ENCODE results near the gene ZNF74. TPM values are rescaled to one million over a fixed set of nuclear protein-coding genes. Genes with fewer than 3 reads are reported as not detected.

ZNF74 gene
- polyA plus RNA-seq, 3 donors: 1.9 to 4.8 (median 1.9) TPM

DNA sequence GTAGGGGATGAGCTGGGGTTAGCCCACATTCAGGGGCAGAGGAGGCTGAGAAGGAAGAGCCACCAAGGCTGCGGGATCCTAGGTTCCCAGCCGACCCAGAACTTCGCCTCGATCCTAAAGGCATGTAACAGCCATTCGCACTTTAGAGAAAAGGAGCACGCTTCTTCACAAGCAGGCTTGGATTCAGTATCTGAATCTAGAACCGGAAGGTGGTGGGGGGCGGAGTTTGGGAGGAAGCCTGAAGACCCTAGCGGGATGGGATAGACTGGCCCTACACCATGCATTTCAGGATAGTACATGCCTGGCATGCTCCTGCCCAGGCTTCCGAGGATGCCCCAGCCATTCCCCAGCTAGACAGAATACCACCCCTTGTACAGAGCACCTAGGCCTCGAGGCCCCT, 39.2 kb downstream of the ZNF74 start:
- H3K79me2 ChIP-seq (ENCODE audit: insufficient read depth, low read length): no peaks in the 10 kb centered on the region
- over 99% methylated on average over 8 of the region's 11 CpGs for WGBS (ENCODE audit: insufficient coverage)
- H3K9me3 ChIP-seq (replicated peaks in 1 of 2; ENCODE audit: control insufficient read depth in 1 of 2, insufficient read depth in 1 of 2, low read length in 2 of 2): peaks cover 3 to 44% of the 10 kb centered on the region in 2 donors
- peaks cover 50 to 90% of the 10 kb centered on the region in 2 donors for H3K27me3 ChIP-seq (ENCODE audit: control insufficient read depth in 2 of 2, insufficient read depth in 2 of 2, low read length in 2 of 2)
- Mint-ChIP-seq H3K27me3 (ENCODE audit: low read depth in 3 of 3) (peaks cover 73 to 95% (median 88%) of the 10 kb centered on the region in 3 donors), H3K27ac (peak overlapping the region in 1 of 7 donors; percentile 37), H3K4me3 (peak overlapping the region in 1 of 2 donors; percentile 83), H3K9me3 (peaks cover 0 to 25% (median 16%) of the 10 kb centered on the region in 7 donors), H3K36me3 (peaks cover under 1 to 28% of the 10 kb centered on the region in 2 donors), H3K4me1 (peaks cover 37% of the 10 kb centered on the region)
- no peak overlapping the region for H3K4me3 ChIP-seq (replicated peaks in 1 of 3; ENCODE audit: low read depth in 2 of 3, low read length in 3 of 3)
- no peaks in the 10 kb centered on the region for H3K36me3 ChIP-seq (replicated peaks in 1 of 2; ENCODE audit: control insufficient read depth in 1 of 2, insufficient read depth in 2 of 2, low read length in 2 of 2)
- H3K27ac ChIP-seq (ENCODE audit: low read depth in 1 of 2, low read length in 2 of 2): no peak overlapping the region
- no peak overlapping the region for H2AFZ ChIP-seq (ENCODE audit: insufficient read depth, low read depth, low read length, poor library complexity, severe bottlenecking)
- intact Hi-C loops (cut with micrococcal nuclease): no loop called here
- TF ChIP-seq CTCF (IDR thresholded peaks at IDR 0.05): no peak
- H4K20me1 ChIP-seq (ENCODE audit: insufficient read depth, low read length): peaks cover 19% of the 10 kb centered on the region
- H3K4me2 ChIP-seq (replicated peaks; ENCODE audit: extremely low read depth, low read length, poor library complexity, severe bottlenecking): no peak overlapping the region
- DNase-seq: no peak
- H3K4me1 ChIP-seq (ENCODE audit: control insufficient read depth in 1 of 2, insufficient read depth in 2 of 2, low read length in 2 of 2): peaks cover 42 to 52% of the 10 kb centered on the region in 2 donors
- H3K9ac ChIP-seq (ENCODE audit: insufficient read depth, low read length, poor library complexity, severe bottlenecking): no peak overlapping the region

DNA sequence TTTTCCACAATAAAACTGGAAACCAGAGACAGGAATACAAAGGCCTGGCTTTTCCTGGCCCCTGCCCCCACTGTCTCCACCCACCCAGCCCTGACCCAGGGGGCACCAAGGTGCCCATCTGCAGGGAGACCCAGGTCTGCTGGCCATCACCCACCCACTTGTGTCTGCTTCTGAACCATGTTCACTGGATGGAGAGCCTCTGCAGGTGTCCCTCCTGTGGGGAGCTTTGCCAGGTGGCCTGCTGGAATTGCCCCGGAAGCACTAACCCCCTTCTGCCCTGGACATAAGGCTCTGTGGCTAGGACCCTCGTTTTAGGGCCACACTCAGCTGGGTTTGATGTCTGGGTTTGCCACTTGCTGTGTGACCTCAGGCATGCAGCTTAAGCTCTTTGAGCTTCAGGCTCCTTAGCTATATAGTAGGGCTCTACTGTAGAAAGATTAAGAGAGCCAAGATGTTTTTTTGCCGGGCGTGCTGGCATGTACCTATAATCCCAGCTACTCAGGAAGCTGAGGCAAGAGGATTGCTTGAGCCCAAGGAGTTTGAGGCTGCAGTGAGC, 39.8 kb downstream of the ZNF74 start:
- peaks cover 38% of the 10 kb centered on the region for H3K4me1 Mint-ChIP-seq
- peaks cover 40 to 51% of the 10 kb centered on the region in 2 donors for H3K4me1 ChIP-seq (ENCODE audit: control insufficient read depth in 1 of 2, insufficient read depth in 2 of 2, low read length in 2 of 2)

More for the DNA sequence above, 39.8 kb downstream of the ZNF74 start:
- TF ChIP-seq CTCF (IDR thresholded peaks at IDR 0.05): no peak
- Histone ChIP-seq H3K9ac (ENCODE audit: insufficient read depth, low read length, poor library complexity, severe bottlenecking) (no peak overlapping the region), H3K9me3 (replicated peaks in 1 of 2; ENCODE audit: control insufficient read depth in 1 of 2, insufficient read depth in 1 of 2, low read length in 2 of 2) (peaks cover 3 to 44% of the 10 kb centered on the region in 2 donors), H2AFZ (ENCODE audit: insufficient read depth, low read depth, low read length, poor library complexity, severe bottlenecking) (no peak overlapping the region), H3K79me2 (ENCODE audit: insufficient read depth, low read length) (no peaks in the 10 kb centered on the region), H3K27me3 (ENCODE audit: control insufficient read depth in 2 of 2, insufficient read depth in 2 of 2, low read length in 2 of 2) (peaks cover 55 to 91% of the 10 kb centered on the region in 2 donors), H3K4me3 (replicated peaks in 1 of 3; ENCODE audit: low read depth in 2 of 3, low read length in 3 of 3) (no peak overlapping the region), H4K20me1 (ENCODE audit: insufficient read depth, low read length) (peaks cover 19% of the 10 kb centered on the region), H3K36me3 (replicated peaks in 1 of 2; ENCODE audit: control insufficient read depth in 1 of 2, insufficient read depth in 2 of 2, low read length in 2 of 2) (no peaks in the 10 kb centered on the region), H3K27ac (ENCODE audit: low read depth in 1 of 2, low read length in 2 of 2) (no peak overlapping the region), H3K4me2 (replicated peaks; ENCODE audit: extremely low read depth, low read length, poor library complexity, severe bottlenecking) (no peak overlapping the region)
- WGBS (ENCODE audit: insufficient coverage): 91% methylated on average over 4 of the region's 4 CpGs
- Mint-ChIP-seq H3K4me3 (peak overlapping the region in 1 of 2 donors; percentile 87), H3K27me3 (ENCODE audit: low read depth in 3 of 3) (peaks cover 73 to 95% (median 88%) of the 10 kb centered on the region in 3 donors), H3K9me3 (peaks cover 0 to 31% (median 19%) of the 10 kb centered on the region in 7 donors), H3K27ac (no peak overlapping the region), H3K36me3 (peaks cover 3 to 31% of the 10 kb centered on the region in 2 donors)
- DNase-seq: no peak
- intact Hi-C loops (cut with micrococcal nuclease): no loop called here
